SK-N-SH treated with all-trans-retinoic acid at 6 μM for 48 hours (cell line): ENCODE data around the gene ADAMTS2.

ENCODE experiments used
- ATAC-seq: fragments of 200-7000 bp; cut with Tn5 transposase; 3 replicates; pipeline ENCODE4 v1.9.1; 2020; ENCODE audit warnings: mild to moderate bottlenecking, moderate library complexity
- BACH2 ChIP-seq: fragments of 250-450 bp; sonication (Bioruptor Pico); IDR thresholded peaks from 2 replicates; pipeline ENCODE4 v1.9.0; 2021; ENCODE audit warnings: mild to moderate bottlenecking, borderline replicate concordance
- CREB5 ChIP-seq: fragments of 250-450 bp; sonication (Bioruptor Pico); IDR thresholded peaks from 2 replicates; pipeline ENCODE4 v1.5.1; 2020; ENCODE audit warnings: low read depth, mild to moderate bottlenecking, moderate library complexity
- CSRNP3 ChIP-seq: fragments of 250-450 bp; sonication (Bioruptor Pico); IDR thresholded peaks from 2 replicates; pipeline ENCODE4 v1.5.1; 2021; ENCODE audit warnings: mild to moderate bottlenecking, moderate library complexity
- ESRRG ChIP-seq: fragments of 250-450 bp; sonication (Bioruptor Pico); IDR thresholded peaks from 2 replicates; pipeline ENCODE4 v1.6.1; 2021; ENCODE audit warnings: mild to moderate bottlenecking
- GLIS3 ChIP-seq: fragments of 250-450 bp; sonication (Bioruptor Pico); IDR thresholded peaks from 2 replicates; pipeline ENCODE4 v1.5.0; 2020; ENCODE audit warnings: mild to moderate bottlenecking, moderate library complexity
- OSR1 ChIP-seq: fragments of 250-450 bp; sonication (Bioruptor Pico); IDR thresholded peaks from 2 replicates; pipeline ENCODE4 v1.8.0; 2022; ENCODE audit warnings: moderate library complexity, mild to moderate bottlenecking, inconsistent platforms
- PATZ1 ChIP-seq: fragments of 250-450 bp; sonication (Bioruptor Pico); IDR thresholded peaks from 2 replicates; pipeline ENCODE4 v1.8.0; 2020; ENCODE audit warnings: mild to moderate bottlenecking, moderate library complexity, borderline replicate concordance
- POU6F1 ChIP-seq: fragments of 250-450 bp; sonication (Bioruptor Pico); IDR thresholded peaks from 2 replicates; pipeline ENCODE4 v1.8.0; 2021; ENCODE audit warnings: low read depth, mild to moderate bottlenecking, moderate library complexity, borderline replicate concordance
- SNAI2 ChIP-seq: fragments of 250-450 bp; sonication (Bioruptor Pico); IDR thresholded peaks from 2 replicates; pipeline ENCODE4 v1.5.0; 2020; ENCODE audit warnings: mild to moderate bottlenecking, moderate library complexity
- TCF4 ChIP-seq: fragments of 250-450 bp; sonication (Bioruptor Pico); IDR thresholded peaks from 2 replicates; pipeline ENCODE4 v1.8.0; 2021; ENCODE audit warnings: mild to moderate bottlenecking, moderate library complexity, borderline replicate concordance
- TSHZ2 ChIP-seq: fragments of 250-450 bp; sonication (Bioruptor Pico); IDR thresholded peaks from 2 replicates; pipeline ENCODE4 v1.5.0; 2020; ENCODE audit warnings: mild to moderate bottlenecking, moderate library complexity
- ZC3H10 ChIP-seq: fragments of 250-450 bp; sonication (Bioruptor Pico); IDR thresholded peaks from 2 replicates; pipeline ENCODE4 v1.5.1; 2021; ENCODE audit warnings: mild to moderate bottlenecking, moderate library complexity
- ZFP3 ChIP-seq: fragments of 250-450 bp; sonication (Bioruptor Pico); IDR thresholded peaks from 2 replicates; pipeline ENCODE4 v1.5.0; 2020; ENCODE audit warnings: mild to moderate bottlenecking, moderate library complexity
- ZNF565 ChIP-seq: fragments of 450-650 bp; formaldehyde crosslinking; conservative IDR thresholded peaks from 2 replicates; pipeline ENCODE4 v1.5.0; 2020; ENCODE audit warnings: low read depth, mild to moderate bottlenecking, moderate library complexity
- ZNF70 ChIP-seq: fragments of 450-650 bp; formaldehyde crosslinking; IDR thresholded peaks from 2 replicates; pipeline ENCODE4 v1.5.0; 2020; ENCODE audit warnings: mild to moderate bottlenecking, moderate library complexity
- ZNF8 ChIP-seq: fragments of 450-650 bp; formaldehyde crosslinking; IDR thresholded peaks from 2 replicates; pipeline ENCODE4 v1.5.0; 2020; ENCODE audit warnings: mild to moderate bottlenecking, moderate library complexity

Gene ADAMTS2

GRCh38 chr5:179281694-179282093 lies 63.6 kb downstream of the ADAMTS2 start (continued):
- TF ChIP-seq TSHZ2 (CRISPR knock-in tag) (no peak), GLIS3 (CRISPR knock-in tag) (no peak)

- ATAC-seq, result no peak
Observed at GRCh38 chr5:179280095-179280490, 65.2 kb downstream of the ADAMTS2 start.

GRCh38 chr5:179279347-179280094 lies 65.7 kb downstream of the ADAMTS2 start:
- ATAC-seq, result no peak
- TF ChIP-seq CREB5 (CRISPR knock-in tag), result no peak
- no peak for TF ChIP-seq ZNF70 (CRISPR knock-in tag)
- TF ChIP-seq ZNF8 (CRISPR knock-in tag), result no peak
- no peak for TF ChIP-seq BACH2 (CRISPR knock-in tag)
- TF ChIP-seq POU6F1 (CRISPR knock-in tag), result no peak
- TF ChIP-seq ZNF565 (CRISPR knock-in tag), result no peak
- no peak for TF ChIP-seq PATZ1 (CRISPR knock-in tag)
- TF ChIP-seq TCF4 (CRISPR knock-in tag), result no peak
- no peak for TF ChIP-seq OSR1 (CRISPR knock-in tag)
- TF ChIP-seq ZC3H10 (CRISPR knock-in tag), result no peak
- no peak for TF ChIP-seq CSRNP3 (CRISPR knock-in tag)

More at GRCh38 chr5:179280095-179280490, 65.2 kb downstream of the ADAMTS2 start:
- TF ChIP-seq ZFP3 (CRISPR knock-in tag) (no peak), TSHZ2 (CRISPR knock-in tag) (no peak), SNAI2 (CRISPR knock-in tag) (no peak), ESRRG (CRISPR knock-in tag) (no peak), POU6F1 (CRISPR knock-in tag) (no peak), ZNF70 (CRISPR knock-in tag) (no peak)
